Gastrocnemius medialis (tissue), 4 donors: ENCODE measurements around the gene DOCK3.
"Not testable (repeated sequence)": the region's sequence is repeated elsewhere in the genome, so short reads cannot be mapped to it uniquely, and the experiment has no call there.

Experiments
- POLR2A ChIP-seq, 2 donors: fragments of 450-650 bp; IDR thresholded peaks; one replicate each; pipeline ENCODE4 v1.6.1; 2017; ENCODE audit warnings: antibody characterized with exemption in 2 of 2, mild to moderate bottlenecking in 2 of 2, moderate library complexity in 2 of 2
- TF ChIP-seq, protein P1 (sequence below), 5 experiments: fragments of 450-650 bp in 3 of 5; fragments of 200-600 bp in 2 of 5; sonication (generic) in 2 of 5; IDR thresholded peaks in 4 of 5; conservative IDR thresholded peaks in 1 of 5; 1 replicate in 4 of 5; 2 replicates in 1 of 5; pipeline ENCODE4 v1.5.1; 2016 to 2019; ENCODE audit warnings: antibody characterized with exemption in 5 of 5, mild to moderate bottlenecking in 3 of 5, moderate library complexity in 3 of 5

DNA sequence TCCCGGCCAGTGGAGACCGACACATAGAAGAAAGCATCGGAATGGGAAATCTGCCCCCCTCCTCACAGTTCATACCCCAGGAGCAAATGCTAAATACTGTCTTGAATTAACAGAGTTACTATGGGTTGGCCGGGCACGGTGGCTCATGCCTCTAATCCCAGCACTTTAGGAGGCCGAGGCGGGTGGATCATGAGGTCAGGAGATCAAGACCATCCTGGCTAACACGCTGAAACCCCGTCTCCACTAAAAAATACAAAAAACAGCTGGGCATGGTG lies 8.9 kb upstream of the DOCK3 start:
- TF ChIP-seq, protein P1, sequence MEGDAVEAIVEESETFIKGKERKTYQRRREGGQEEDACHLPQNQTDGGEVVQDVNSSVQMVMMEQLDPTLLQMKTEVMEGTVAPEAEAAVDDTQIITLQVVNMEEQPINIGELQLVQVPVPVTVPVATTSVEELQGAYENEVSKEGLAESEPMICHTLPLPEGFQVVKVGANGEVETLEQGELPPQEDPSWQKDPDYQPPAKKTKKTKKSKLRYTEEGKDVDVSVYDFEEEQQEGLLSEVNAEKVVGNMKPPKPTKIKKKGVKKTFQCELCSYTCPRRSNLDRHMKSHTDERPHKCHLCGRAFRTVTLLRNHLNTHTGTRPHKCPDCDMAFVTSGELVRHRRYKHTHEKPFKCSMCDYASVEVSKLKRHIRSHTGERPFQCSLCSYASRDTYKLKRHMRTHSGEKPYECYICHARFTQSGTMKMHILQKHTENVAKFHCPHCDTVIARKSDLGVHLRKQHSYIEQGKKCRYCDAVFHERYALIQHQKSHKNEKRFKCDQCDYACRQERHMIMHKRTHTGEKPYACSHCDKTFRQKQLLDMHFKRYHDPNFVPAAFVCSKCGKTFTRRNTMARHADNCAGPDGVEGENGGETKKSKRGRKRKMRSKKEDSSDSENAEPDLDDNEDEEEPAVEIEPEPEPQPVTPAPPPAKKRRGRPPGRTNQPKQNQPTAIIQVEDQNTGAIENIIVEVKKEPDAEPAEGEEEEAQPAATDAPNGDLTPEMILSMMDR (IDR thresholded peaks at IDR 0.05 in 4 of 5, conservative IDR thresholded peaks at IDR 0.05 in 1 of 5), result not testable (repeated sequence)
- not testable (repeated sequence) for TF ChIP-seq POLR2A (IDR thresholded peaks at IDR 0.05)
